NT2/D1 (cell line): Measurements from ENCODE around the gene TFF1.

Experiments
- DNase-seq: peaks from one replicate; pipeline ENCODE4 v3.0.0-alpha.2; 2011; ENCODE audit warnings: low read depth, low spot score
- H3K27me3 ChIP-seq: 2 replicates; pipeline ENCODE4 v1.6.0; 2011; ENCODE audit warnings: mild to moderate bottlenecking; ENCODE audit not compliant: insufficient read length, insufficient read depth
- H3K36me3 ChIP-seq: 2 replicates; pipeline ENCODE4 v1.6.1; 2011; ENCODE audit warnings: mild to moderate bottlenecking, low read length, mixed read lengths; ENCODE audit not compliant: insufficient read depth, insufficient read length
- H3K4me1 ChIP-seq: 2 replicates; pipeline ENCODE4 v1.5.1; 2011; ENCODE audit not compliant: insufficient read depth, insufficient read length
- H3K4me3 ChIP-seq: 2 replicates; pipeline ENCODE4 v1.5.1; 2011; ENCODE audit warnings: low read depth; ENCODE audit not compliant: insufficient read length
- H3K9ac ChIP-seq: 2 replicates; pipeline ENCODE4 v1.6.0; 2011; ENCODE audit warnings: low read depth; ENCODE audit not compliant: insufficient read length
- H3K9me3 ChIP-seq: 2 replicates; pipeline ENCODE4 v1.5.1; 2011; ENCODE audit warnings: mild to moderate bottlenecking, low read length; ENCODE audit not compliant: insufficient read depth
- SUZ12 ChIP-seq: IDR thresholded peaks from 2 replicates; pipeline ENCODE4 v1.6.1; 2011; ENCODE audit not compliant: insufficient read length, insufficient read depth; ENCODE audit errors: extremely low read depth
- YY1 ChIP-seq: IDR thresholded peaks from 2 replicates; pipeline ENCODE4 v1.6.1; 2011; ENCODE audit not compliant: insufficient read length, insufficient read depth
- ZNF274 ChIP-seq: IDR thresholded peaks from 2 replicates; pipeline ENCODE4 v1.6.1; 2011; ENCODE audit warnings: mild to moderate bottlenecking, low read depth, low read length

Gene TFF1

GRCh38 chr21:42374864-42375499, 8.6 kb upstream of the TFF1 start:
- H3K9me3 ChIP-seq = no peaks in the 10 kb centered on the region
- peaks cover 10% of the 10 kb centered on the region for H3K4me1 ChIP-seq
- no peak overlapping the region for H3K9ac ChIP-seq
- H3K4me3 ChIP-seq = no peak overlapping the region
- no peaks in the 10 kb centered on the region for H3K36me3 ChIP-seq
- no peak for TF ChIP-seq ZNF274
- TF ChIP-seq YY1 = no peak
- TF ChIP-seq SUZ12 = no peak
- DNase-seq = no peak
- H3K27me3 ChIP-seq = peaks cover 10% of the 10 kb centered on the region

- no peak overlapping the region for H3K9ac ChIP-seq
- no peak for TF ChIP-seq YY1
- no peak for TF ChIP-seq SUZ12
- no peak for TF ChIP-seq ZNF274
- peaks cover 10% of the 10 kb centered on the region for H3K27me3 ChIP-seq
- H3K4me1 ChIP-seq = peaks cover 10% of the 10 kb centered on the region
- no peak for DNase-seq
- no peaks in the 10 kb centered on the region for H3K36me3 ChIP-seq
- no peaks in the 10 kb centered on the region for H3K9me3 ChIP-seq
- no peak overlapping the region for H3K4me3 ChIP-seq
These were observed 8.1 kb upstream of the TFF1 start for GRCh38 chr21:42374457-42374856.

- Histone ChIP-seq H3K36me3 (no peaks in the 10 kb centered on the region), H3K4me1 (peaks cover 10% of the 10 kb centered on the region), H3K9me3 (no peaks in the 10 kb centered on the region), H3K4me3 (no peak overlapping the region), H3K27me3 (peaks cover 10% of the 10 kb centered on the region), H3K9ac (no peak overlapping the region)
- no peak for DNase-seq
- no peak for TF ChIP-seq ZNF274
- no peak for TF ChIP-seq SUZ12
- no peak for TF ChIP-seq YY1
These were observed 7.6 kb upstream of the TFF1 start for GRCh38 chr21:42373908-42374455.

- Histone ChIP-seq H3K27me3 (peaks cover 10% of the 10 kb centered on the region), H3K9ac (no peak overlapping the region), H3K4me1 (peaks cover 10% of the 10 kb centered on the region), H3K36me3 (no peaks in the 10 kb centered on the region), H3K4me3 (no peak overlapping the region), H3K9me3 (no peaks in the 10 kb centered on the region)
- TF ChIP-seq SUZ12 = no peak
- no peak for DNase-seq
These were observed 7.0 kb upstream of the TFF1 start for GRCh38 chr21:42373196-42373907.

- TF ChIP-seq YY1 = no peak
- no peak for TF ChIP-seq SUZ12
- TF ChIP-seq ZNF274 = no peak
- Histone ChIP-seq H3K27me3 (peaks cover 8% of the 10 kb centered on the region), H3K9ac (no peak overlapping the region)
These were observed 4.7 kb upstream of the TFF1 start for GRCh38 chr21:42370894-42371654.

GRCh38 chr21:42369821-42370220, 3.5 kb upstream of the TFF1 start:
- Histone ChIP-seq H3K9ac (no peak overlapping the region), H3K36me3 (no peaks in the 10 kb centered on the region), H3K4me1 (peaks cover 14% of the 10 kb centered on the region), H3K27me3 (no peaks in the 10 kb centered on the region), H3K9me3 (no peaks in the 10 kb centered on the region), H3K4me3 (no peak overlapping the region)
- TF ChIP-seq YY1 (no peak), SUZ12 (no peak), ZNF274 (no peak)
- no peak for DNase-seq

More at GRCh38 chr21:42370894-42371654, 4.7 kb upstream of the TFF1 start:
- no peak for DNase-seq
- no peaks in the 10 kb centered on the region for H3K9me3 ChIP-seq
- H3K36me3 ChIP-seq = no peaks in the 10 kb centered on the region
- H3K4me1 ChIP-seq = peaks cover 11% of the 10 kb centered on the region
- H3K4me3 ChIP-seq = no peak overlapping the region
